ENCODE data around the gene NEMP1. TPM values are rescaled to one million over a fixed set of nuclear protein-coding genes. Genes with fewer than 3 reads are reported as not detected.

NEMP1 gene
- total RNA-seq, 6 donors from 2014 or later: 6.2 to 13.6 (median 10.0) TPM

DNA sequence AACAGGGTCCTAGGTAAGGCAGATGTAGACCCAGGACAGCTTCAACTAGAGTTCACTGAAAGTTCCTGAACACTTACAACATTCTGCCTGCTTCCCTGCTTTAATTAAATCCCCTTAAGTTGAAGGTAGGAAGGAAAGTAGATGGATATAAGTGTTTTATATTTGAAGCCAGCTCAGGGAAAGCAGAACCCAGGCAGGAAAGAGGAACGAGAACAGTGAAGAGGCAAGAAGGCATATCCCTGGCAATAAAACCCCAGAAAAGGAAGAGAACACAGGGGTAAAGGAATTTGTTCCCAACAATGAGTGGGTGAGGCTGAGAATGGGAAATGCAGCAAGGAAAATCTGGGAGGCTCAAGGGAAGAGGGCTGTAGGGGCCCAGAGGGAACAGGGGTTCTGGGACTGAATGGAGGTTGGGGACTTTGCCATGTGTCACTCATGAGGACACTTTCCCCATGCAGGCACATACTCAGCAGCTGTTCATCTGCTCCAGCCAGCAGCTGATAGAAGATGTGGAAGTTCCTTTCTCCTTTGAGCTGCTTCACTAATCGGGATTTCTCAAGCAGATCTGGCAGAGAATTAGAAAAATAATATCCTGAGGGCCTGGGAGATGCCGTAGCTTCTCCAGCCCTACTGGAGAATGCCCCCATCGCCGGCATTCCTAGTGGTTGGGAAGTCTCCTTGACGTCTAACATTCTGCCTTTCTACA, 32.4 kb downstream of the NEMP1 start:
- Histone ChIP-seq H3K27me3 (no peaks in the 10 kb centered on the region), H3K4me1 (peaks cover 0 to 11% (median 6%) of the 10 kb centered on the region in 4 donors), H3K27ac (no peak overlapping the region), H3K36me3 (no peaks in the 10 kb centered on the region), H3K4me3 (no peak overlapping the region), H3K9me3 (no peaks in the 10 kb centered on the region)
- WGBS, 2 donors: 69 to 70% methylated on average over 6 of the region's 6 CpGs
- ATAC-seq (ENCODE audit: low FRiP score in 2 of 2) (no peak), DNase-seq (no peak)
- TF ChIP-seq POLR2A (IDR thresholded peaks at IDR 0.05) (no peak), EP300 (IDR thresholded peaks at IDR 0.05) (no peak), POLR2AphosphoS5 (IDR thresholded peaks at IDR 0.05) (no peak)
- TF ChIP-seq, protein P1, sequence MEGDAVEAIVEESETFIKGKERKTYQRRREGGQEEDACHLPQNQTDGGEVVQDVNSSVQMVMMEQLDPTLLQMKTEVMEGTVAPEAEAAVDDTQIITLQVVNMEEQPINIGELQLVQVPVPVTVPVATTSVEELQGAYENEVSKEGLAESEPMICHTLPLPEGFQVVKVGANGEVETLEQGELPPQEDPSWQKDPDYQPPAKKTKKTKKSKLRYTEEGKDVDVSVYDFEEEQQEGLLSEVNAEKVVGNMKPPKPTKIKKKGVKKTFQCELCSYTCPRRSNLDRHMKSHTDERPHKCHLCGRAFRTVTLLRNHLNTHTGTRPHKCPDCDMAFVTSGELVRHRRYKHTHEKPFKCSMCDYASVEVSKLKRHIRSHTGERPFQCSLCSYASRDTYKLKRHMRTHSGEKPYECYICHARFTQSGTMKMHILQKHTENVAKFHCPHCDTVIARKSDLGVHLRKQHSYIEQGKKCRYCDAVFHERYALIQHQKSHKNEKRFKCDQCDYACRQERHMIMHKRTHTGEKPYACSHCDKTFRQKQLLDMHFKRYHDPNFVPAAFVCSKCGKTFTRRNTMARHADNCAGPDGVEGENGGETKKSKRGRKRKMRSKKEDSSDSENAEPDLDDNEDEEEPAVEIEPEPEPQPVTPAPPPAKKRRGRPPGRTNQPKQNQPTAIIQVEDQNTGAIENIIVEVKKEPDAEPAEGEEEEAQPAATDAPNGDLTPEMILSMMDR (IDR thresholded peaks at IDR 0.05): no peak

DNA sequence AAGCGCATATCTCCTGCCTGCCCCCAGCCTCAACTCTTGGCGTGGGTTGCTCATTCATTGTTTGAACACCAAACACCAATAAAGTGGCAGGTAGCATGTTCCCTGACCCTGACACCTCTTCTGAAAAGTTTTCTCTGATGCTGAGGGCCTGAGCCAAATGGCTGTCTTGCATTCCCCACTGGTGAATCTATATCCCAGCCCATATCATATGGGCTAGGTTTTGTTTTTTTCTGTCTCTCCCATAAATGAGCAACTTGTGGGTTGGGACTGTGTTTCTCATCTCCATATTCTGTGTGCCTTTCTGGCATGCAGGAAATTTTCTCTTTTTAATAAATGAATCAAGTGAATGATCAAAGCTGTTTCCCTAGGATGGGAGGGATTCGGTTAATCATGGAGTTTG, 33.7 kb downstream of the NEMP1 start:
- WGBS, 2 donors: 76 to 96% methylated on average over 3 of the region's 3 CpGs

DNA sequence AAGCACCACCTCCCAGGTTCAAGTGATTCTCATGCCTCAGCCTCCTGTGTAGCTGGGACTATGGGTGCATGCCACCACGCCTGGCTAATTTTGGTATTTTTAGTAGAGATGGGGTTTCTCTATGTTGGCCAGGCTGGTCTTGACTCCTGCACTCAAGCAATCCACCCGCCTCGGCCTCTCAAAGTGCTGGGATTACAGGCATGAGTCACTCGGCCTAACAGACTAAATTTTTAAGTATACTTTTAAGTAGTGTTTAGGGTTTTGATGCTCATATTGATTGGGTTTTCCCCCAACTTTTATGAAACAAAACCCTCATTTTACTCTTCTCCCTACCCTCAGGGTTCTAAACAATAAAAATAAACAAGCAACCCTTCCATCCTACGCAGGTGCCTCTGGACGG, 34.1 kb downstream of the NEMP1 start:
- TF ChIP-seq POLR2A (IDR thresholded peaks at IDR 0.05) (no peak), EP300 (IDR thresholded peaks at IDR 0.05) (no peak), POLR2AphosphoS5 (IDR thresholded peaks at IDR 0.05) (no peak)
- TF ChIP-seq, protein P1 (IDR thresholded peaks at IDR 0.05): no peak
- H3K36me3 ChIP-seq: no peaks in the 10 kb centered on the region
- H3K27ac ChIP-seq: no peak overlapping the region
- peaks cover 0 to 11% (median 6%) of the 10 kb centered on the region in 4 donors for H3K4me1 ChIP-seq
- no peaks in the 10 kb centered on the region for H3K27me3 ChIP-seq
- ATAC-seq (ENCODE audit: low FRiP score in 2 of 2) (no peak), DNase-seq (no peak)
- WGBS, 2 donors: 87 to 92% methylated on average over 6 of the region's 6 CpGs
- no peak overlapping the region for H3K4me3 ChIP-seq
- H3K9me3 ChIP-seq: no peaks in the 10 kb centered on the region

More for the DNA sequence above, 33.7 kb downstream of the NEMP1 start:
- Histone ChIP-seq H3K9me3 (no peaks in the 10 kb centered on the region), H3K36me3 (no peaks in the 10 kb centered on the region), H3K4me1 (peaks cover 0 to 11% (median 6%) of the 10 kb centered on the region in 4 donors), H3K27me3 (no peaks in the 10 kb centered on the region), H3K27ac (no peak overlapping the region), H3K4me3 (no peak overlapping the region)
- ATAC-seq (ENCODE audit: low FRiP score in 2 of 2): no peak
- TF ChIP-seq, protein P1 (IDR thresholded peaks at IDR 0.05): no peak
- no peak for TF ChIP-seq EP300 (IDR thresholded peaks at IDR 0.05)
- no peak for TF ChIP-seq POLR2A (IDR thresholded peaks at IDR 0.05)
- no peak for TF ChIP-seq POLR2AphosphoS5 (IDR thresholded peaks at IDR 0.05)
- no peak for DNase-seq

DNA sequence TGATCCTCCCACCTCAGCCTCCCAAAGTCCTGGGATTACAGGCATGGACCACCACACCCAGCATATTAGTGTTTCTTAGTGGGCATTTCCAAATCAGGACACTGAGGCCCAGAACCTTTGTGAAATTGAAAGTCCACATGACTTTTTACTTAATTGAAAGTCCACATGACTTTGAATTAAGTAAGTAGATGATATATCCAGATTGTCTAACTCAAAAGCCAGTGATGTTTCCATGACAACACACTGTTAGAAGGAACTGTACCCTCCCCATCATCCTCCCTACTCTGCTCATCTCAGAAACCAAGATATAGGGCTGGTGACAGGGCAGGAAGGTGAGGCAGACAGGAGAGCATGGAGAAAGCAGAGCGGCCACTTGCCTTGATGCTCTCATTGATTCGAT, 35.9 kb downstream of the NEMP1 start:
- H3K27ac ChIP-seq: no peak overlapping the region
- H3K27me3 ChIP-seq: no peaks in the 10 kb centered on the region
- DNase-seq (no peak), ATAC-seq (ENCODE audit: low FRiP score in 2 of 2) (no peak)
- no peaks in the 10 kb centered on the region for H3K9me3 ChIP-seq
- TF ChIP-seq, protein P1 (IDR thresholded peaks at IDR 0.05): no peak
- TF ChIP-seq POLR2AphosphoS5 (IDR thresholded peaks at IDR 0.05): no peak
- TF ChIP-seq EP300 (IDR thresholded peaks at IDR 0.05): no peak
- no peak for TF ChIP-seq POLR2A (IDR thresholded peaks at IDR 0.05)
- no peak overlapping the region for H3K4me3 ChIP-seq
- 95 to 100% methylated on average over 2 of the region's 2 CpGs for WGBS, 2 donors
- H3K36me3 ChIP-seq: no peaks in the 10 kb centered on the region
- H3K4me1 ChIP-seq: peaks cover 0 to 8% (median 3%) of the 10 kb centered on the region in 4 donors

DNA sequence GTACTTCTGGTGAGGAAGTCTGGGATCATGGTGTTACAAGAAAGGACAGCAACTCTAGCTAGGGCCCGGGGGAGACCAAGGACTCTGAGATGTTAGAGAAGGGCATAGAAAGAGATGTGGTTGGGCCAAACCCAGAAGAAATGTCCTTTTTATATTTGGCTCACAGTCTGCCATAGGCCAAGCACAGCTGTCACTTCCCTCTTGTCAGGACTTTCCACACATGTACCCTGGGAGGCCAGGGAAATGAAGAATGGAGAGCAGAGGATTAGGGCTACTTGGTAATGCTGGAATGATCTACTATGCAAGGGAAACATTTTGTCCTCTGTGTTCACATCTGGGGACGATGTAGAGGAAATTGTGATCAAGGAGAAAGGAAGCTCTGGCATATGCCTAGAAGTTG, 37.8 kb downstream of the NEMP1 start:
- no peak for DNase-seq
- Histone ChIP-seq H3K27me3 (no peaks in the 10 kb centered on the region), H3K9me3 (no peaks in the 10 kb centered on the region), H3K36me3 (no peaks in the 10 kb centered on the region), H3K27ac (no peak overlapping the region), H3K4me3 (no peak overlapping the region), H3K4me1 (no peaks in the 10 kb centered on the region)
- TF ChIP-seq EP300 (IDR thresholded peaks at IDR 0.05) (no peak), POLR2A (IDR thresholded peaks at IDR 0.05) (no peak), POLR2AphosphoS5 (IDR thresholded peaks at IDR 0.05) (no peak)
- TF ChIP-seq, protein P1 (IDR thresholded peaks at IDR 0.05): no peak
- ATAC-seq (ENCODE audit: low FRiP score in 2 of 2): no peak
- 53 to 59% methylated on average over 2 of the region's 2 CpGs for WGBS, 2 donors
